Cardiac muscle cell (in vitro differentiated cells and primary cell): ENCODE measurements around the gene NOS2. TPM values are rescaled to one million over a fixed set of nuclear protein-coding genes. Genes with fewer than 3 reads are reported as not detected.
"Not testable (repeated sequence)": the region's sequence is repeated elsewhere in the genome, so short reads cannot be mapped to it uniquely, and the experiment has no call there.

Experiments used
- DNase-seq, 2 donors: peaks; one replicate each; pipeline versions ENCODE4 v3.0.0 to v3.0.0-alpha.2; 2010 to 2017; ENCODE audit warnings: low read depth in 1 of 2, low spot score in 1 of 2
- H3K27ac ChIP-seq: fragments of 200-600 bp; sonication (generic); 2 replicates; pipeline ENCODE4 v1.5.1; 2016
- H3K27me3 ChIP-seq: fragments of 200-600 bp; sonication (generic); 2 replicates; pipeline ENCODE4 v1.6.0; 2016; ENCODE audit warnings: control low read depth
- H3K36me3 ChIP-seq: fragments of 200-600 bp; sonication (generic); 2 replicates; pipeline ENCODE4 v1.5.1; 2016; ENCODE audit warnings: control low read depth
- H3K4me1 ChIP-seq: fragments of 200-600 bp; sonication (generic); 2 replicates; pipeline ENCODE4 v1.8.1; 2017; ENCODE audit warnings: low read depth, mild to moderate bottlenecking, mixed run types
- H3K4me3 ChIP-seq: fragments of 200-600 bp; sonication (generic); 2 replicates; pipeline ENCODE4 v1.5.1; 2016; ENCODE audit warnings: mild to moderate bottlenecking
- H3K9me3 ChIP-seq: fragments of 200-600 bp; sonication (generic); 2 replicates; pipeline ENCODE4 v1.5.1; 2017; ENCODE audit warnings: low read depth, mild to moderate bottlenecking, control low read depth
- CTCF ChIP-seq: IDR thresholded peaks from 2 replicates; pipeline ENCODE4 v1.5.1; 2012; ENCODE audit warnings: low read depth, mild to moderate bottlenecking, low read length
- polyA plus RNA-seq: library from polyadenylated mRNA; unstranded; fragments of >200 nt; fragmentation: Nextera tagmentation; extraction: Ambion mirVana; gene quantifications from 2 replicates; pipeline ENCODE4 v1.2.1, GENCODE V29; 2016
- total RNA-seq: library from RNA; depleted of rRNA; stranded (reverse); fragments of >200 nt; gene quantifications from 2 replicates; pipeline ENCODE4 v1.2.3, GENCODE V29; 2016

NOS2 gene
- total and polyA plus RNA-seq, 2 experiments from 2014 or later: 0.20 to 0.54 TPM

- Histone ChIP-seq H3K4me1 (no peaks in the 10 kb centered on the region), H3K27me3 (no peaks in the 10 kb centered on the region), H3K36me3 (no peaks in the 10 kb centered on the region), H3K27ac (no peak overlapping the region), H3K4me3 (no peak overlapping the region), H3K9me3 (no peaks in the 10 kb centered on the region)
- no peak for DNase-seq
- no peak for TF ChIP-seq CTCF
Observed at GRCh38 chr17:27834571-27834970, 34.2 kb upstream of the NOS2 start.

- H3K27me3 ChIP-seq: no peaks in the 10 kb centered on the region
- no peak overlapping the region for H3K27ac ChIP-seq
- H3K36me3 ChIP-seq: no peaks in the 10 kb centered on the region
- no peak for DNase-seq
- H3K4me1 ChIP-seq: no peaks in the 10 kb centered on the region
- TF ChIP-seq CTCF: no peak
- no peaks in the 10 kb centered on the region for H3K9me3 ChIP-seq
- H3K4me3 ChIP-seq: no peak overlapping the region
Observed at GRCh38 chr17:27832831-27833230, 32.5 kb upstream of the NOS2 start.

GRCh38 chr17:27829888-27830287 is 29.6 kb upstream of the NOS2 start:
- H3K4me1 ChIP-seq, H3K27ac ChIP-seq, H3K27me3 ChIP-seq, DNase-seq, H3K36me3 ChIP-seq, H3K4me3 ChIP-seq, H3K9me3 ChIP-seq: not testable (repeated sequence)

- not testable (repeated sequence) for H3K9me3 ChIP-seq, DNase-seq, H3K27me3 ChIP-seq, H3K4me1 ChIP-seq, H3K4me3 ChIP-seq, H3K36me3 ChIP-seq, H3K27ac ChIP-seq
Observed at GRCh38 chr17:27829143-27829711, 28.9 kb upstream of the NOS2 start.

GRCh38 chr17:27825459-27825858 is 25.1 kb upstream of the NOS2 start:
- Histone ChIP-seq H3K4me3 (no peak overlapping the region), H3K27me3 (no peaks in the 10 kb centered on the region), H3K27ac (no peak overlapping the region), H3K9me3 (no peaks in the 10 kb centered on the region), H3K4me1 (no peaks in the 10 kb centered on the region), H3K36me3 (no peaks in the 10 kb centered on the region)
- DNase-seq: no peak
- TF ChIP-seq CTCF: no peak

- no peaks in the 10 kb centered on the region for H3K27me3 ChIP-seq
- no peaks in the 10 kb centered on the region for H3K36me3 ChIP-seq
- no peak for TF ChIP-seq CTCF
- no peak overlapping the region for H3K4me3 ChIP-seq
- no peak for DNase-seq
- no peak overlapping the region for H3K27ac ChIP-seq
- no peaks in the 10 kb centered on the region for H3K9me3 ChIP-seq
- no peaks in the 10 kb centered on the region for H3K4me1 ChIP-seq
Observed at GRCh38 chr17:27824745-27825144, 24.4 kb upstream of the NOS2 start.
